HG03280 (cell line): ENCODE data around the gene DDHD1.

Experiments
- ATAC-seq: cut with Tn5 transposase; IDR thresholded peaks from one replicate; pipeline ENCODE4 v1.9.1; 2021; ENCODE audit warnings: mild to moderate bottlenecking, moderate library complexity; ENCODE audit not compliant: unreplicated experiment

DDHD1 gene

DNA sequence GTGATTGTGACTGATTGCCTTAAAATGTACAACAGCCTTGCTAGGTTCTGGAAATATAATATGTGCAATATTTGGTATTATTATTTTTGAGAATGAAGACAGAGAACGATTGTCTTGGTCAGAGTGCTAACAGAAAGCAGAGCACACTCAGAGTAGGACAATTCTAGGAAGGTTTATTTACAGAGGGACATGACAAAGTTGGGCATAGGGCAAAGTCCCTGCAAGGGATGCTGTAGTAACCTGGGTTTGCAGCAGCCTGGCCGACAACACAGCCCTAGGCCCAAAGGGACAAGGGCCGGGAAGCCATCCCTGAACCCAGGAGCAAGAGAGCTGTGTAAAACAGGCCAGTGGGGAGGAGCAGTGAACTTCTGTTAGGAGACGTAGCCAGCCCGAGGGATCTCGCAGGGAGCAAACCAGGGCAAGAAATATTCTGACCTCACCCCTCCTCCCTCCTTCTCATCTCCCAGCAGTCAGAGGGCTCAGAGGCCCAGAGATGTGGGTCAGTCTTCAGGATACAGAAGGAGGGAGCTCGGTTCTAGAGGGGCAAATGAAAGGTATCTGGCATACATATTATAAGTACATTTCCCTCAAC is 151.2 kb downstream of the DDHD1 start:
- no peak for ATAC-seq

DNA sequence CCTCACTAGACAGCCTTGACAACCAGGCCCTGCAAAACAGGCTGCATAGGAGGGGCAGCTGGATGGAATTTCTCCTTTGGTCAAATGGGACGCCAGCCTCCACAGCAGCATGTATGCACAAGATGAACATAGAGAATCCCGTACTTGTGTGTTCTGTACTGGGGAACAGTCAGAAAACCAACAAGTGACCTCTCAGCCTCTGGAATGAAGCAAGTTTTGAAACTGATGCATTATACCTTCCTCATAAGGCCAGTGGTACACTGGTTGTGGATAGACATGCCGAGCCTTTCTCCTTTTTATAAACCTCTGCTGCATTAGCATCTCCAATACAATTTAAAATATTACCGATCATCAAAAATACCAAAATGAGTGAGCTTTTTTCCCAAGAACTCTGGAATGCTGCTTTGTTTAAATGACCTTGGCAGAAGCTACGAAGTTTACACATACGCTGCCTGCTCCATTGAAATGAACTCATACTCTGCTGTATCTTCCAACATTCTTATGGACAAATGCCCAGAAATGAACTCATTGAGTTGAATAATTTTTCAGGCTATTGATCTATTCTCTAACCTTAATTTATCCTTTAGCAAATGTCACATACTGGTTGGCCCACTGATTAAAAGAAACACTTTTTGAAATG is 154.6 kb downstream of the DDHD1 start:
- ATAC-seq, result no peak

DNA sequence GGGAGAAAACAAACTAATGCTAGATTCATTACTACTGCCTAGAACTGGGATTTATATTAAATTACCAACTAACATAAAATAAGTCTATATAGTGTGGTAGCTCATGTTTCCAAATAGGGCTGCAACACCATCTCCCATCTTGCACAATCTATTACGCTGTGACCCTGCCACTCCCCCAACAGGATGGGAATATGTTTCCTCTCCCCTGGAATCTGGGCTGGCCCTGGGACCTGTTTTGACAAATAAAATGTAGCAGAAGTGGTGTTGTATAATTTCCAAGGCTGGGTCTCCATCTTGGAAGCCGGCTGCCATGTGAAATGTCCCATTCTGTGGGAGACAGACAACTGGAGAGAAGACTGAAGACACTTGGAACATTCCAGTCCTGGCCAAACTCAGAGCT is 156.6 kb downstream of the DDHD1 start:
- no peak for ATAC-seq

DNA sequence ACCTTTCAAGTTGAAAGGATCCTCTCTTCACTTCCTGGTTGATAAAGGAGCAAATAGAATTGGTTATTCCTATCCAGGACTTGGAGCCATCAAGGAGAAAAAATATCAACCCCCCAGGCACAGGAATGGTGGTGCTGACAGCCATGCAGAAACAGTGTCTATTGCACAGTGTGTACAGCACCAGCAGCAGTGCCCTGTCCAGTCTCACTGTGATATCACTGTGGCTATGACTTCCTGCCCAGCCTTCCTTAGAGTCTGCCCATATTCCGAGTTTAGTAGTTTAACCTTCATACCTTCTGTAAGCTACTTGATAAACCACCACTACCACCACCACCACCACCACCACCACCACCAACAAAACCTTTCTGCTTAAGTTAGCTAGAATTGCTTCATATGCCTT is 157.1 kb downstream of the DDHD1 start:
- no peak for ATAC-seq

DNA sequence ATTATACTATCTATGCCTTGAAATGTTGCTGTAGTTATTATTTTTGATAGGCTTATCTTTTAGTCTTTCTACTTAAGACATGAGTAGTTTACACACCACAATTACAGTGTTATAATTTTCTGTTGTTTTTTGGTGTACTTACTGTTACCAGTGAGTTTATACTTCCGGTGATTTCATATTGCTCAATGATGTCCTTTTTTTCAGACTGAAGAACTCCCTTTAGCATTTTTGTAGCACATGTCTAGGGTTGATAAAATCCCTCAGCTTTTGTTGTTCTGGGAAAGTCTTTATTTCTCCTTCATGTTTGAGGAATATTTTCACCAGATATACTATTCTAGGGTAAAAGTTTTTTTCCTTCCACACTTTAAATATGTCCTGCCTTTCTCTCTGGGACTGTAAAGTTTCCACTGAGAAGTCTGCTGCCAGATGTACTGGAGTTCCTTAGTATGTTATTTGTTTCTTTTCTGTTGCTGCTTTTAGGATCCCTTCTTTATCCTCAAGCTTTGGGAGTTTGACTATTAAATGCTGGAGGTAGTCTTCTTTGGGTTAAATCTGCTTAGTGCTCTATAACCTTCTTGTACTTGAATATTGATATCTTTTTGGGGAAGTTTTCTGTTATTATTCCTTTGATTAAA is 160.8 kb downstream of the DDHD1 start:
- ATAC-seq, result no peak

DNA sequence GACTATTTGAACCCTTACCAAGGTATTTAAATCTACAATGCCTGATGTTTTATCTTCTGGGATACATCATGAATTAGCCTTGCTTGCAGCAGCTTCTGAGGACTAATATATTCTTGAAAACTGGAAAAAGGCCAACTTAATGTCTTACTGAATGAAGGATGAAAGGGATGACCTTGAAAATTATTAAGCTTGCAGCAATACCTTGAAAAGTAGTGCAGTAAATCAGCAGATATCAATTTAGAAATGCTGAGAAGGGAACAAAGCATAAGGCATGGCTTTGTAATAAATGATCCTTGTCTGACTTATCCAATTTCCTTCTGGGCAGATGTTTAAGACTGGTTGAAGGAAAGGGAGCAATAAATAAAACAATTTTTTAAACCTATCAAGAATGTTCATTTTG is 165.0 kb downstream of the DDHD1 start:
- ATAC-seq, result no peak

DNA sequence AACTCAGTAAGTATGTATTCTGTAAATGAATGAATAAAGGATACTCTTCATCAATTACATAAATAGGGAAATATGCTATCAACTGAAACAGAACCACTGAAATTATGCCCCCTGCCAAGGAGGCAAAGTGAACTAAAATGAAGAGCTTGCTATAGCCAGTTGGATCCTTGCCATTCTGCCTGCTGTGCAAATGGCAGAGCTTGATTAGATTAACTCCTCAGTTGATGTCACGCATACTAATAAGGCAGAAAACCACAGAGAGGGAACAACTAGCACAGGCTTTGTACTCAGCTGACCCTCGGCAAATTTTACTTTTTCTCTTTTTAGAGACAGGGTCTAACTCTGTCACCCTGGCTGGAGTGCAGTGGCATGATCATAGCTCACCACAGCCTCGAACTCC is 165.6 kb downstream of the DDHD1 start:
- ATAC-seq, result no peak

DNA sequence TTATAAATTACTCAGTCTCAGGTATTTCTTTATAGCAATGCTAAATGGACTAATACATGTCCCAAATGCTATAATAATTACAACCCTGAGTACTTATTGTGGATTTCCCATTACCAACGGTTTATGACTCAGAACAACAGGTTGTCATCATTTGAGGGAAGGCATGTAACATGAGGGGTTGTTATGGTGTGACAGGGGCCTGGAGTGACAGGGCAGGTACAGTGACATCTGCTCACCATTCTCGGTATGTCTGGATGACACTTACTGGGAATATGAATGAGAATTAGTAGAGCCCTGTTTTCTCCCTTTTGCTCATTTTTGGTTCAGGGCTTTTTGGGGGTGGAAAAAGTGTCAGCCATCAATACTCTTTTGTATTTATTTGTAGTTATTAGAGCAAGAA is 166.1 kb downstream of the DDHD1 start:
- ATAC-seq, result no peak
